OCI-LY7 (cell line): ENCODE measurements around the gene ARGLU1. TPM values are rescaled to one million over a fixed set of nuclear protein-coding genes. Genes with fewer than 3 reads are reported as not detected.

Source experiments
- BruUV-seq: library from RNA; stranded (reverse); fragments of 400-500 nt; replicated peaks from 2 replicates; lab custom pipeline; 2021; lab: Mats Ljungman, UMichigan
- CTCF ChIA-PET: fragments of 300-600 bp; sonication (Branson Sonifier 250); formaldehyde crosslinking; loops from one replicate; lab custom pipeline; 2022; ENCODE audit warnings: antibody characterized with exemption; ENCODE audit not compliant: unreplicated experiment; lab: Charles Lee
- POLR2A ChIA-PET: fragments of 300-600 bp; sonication (Branson Sonifier 250); formaldehyde crosslinking; loops from one replicate; lab custom pipeline; 2022; ENCODE audit warnings: antibody characterized with exemption; lab: Charles Lee
- DNase-seq: peaks from one replicate; pipeline ENCODE4 v3.0.0-alpha.2; 2015; ENCODE audit warnings: low spot score
- H2AFZ ChIP-seq: fragments of 200-600 bp; sonication (generic), shearing (Covaris generic); 2 replicates; pipeline ENCODE4 v1.6.1; 2014; ENCODE audit warnings: mild to moderate bottlenecking, antibody characterized with exemption, low read length, moderate library complexity
- H3K27ac ChIP-seq: fragments of 200-600 bp; sonication (generic); 2 replicates; pipeline ENCODE4 v1.5.1; 2014; ENCODE audit warnings: mixed run types, low read depth, mild to moderate bottlenecking, moderate library complexity, low read length, inconsistent platforms; ENCODE audit not compliant: poor library complexity, severe bottlenecking
- H3K36me3 ChIP-seq: fragments of 200-600 bp; sonication (generic); 2 replicates; pipeline ENCODE4 v1.6.1; 2014; ENCODE audit warnings: mild to moderate bottlenecking, antibody characterized with exemption, low read length, moderate library complexity, mixed read lengths; ENCODE audit not compliant: insufficient read depth
- H3K4me1 ChIP-seq: fragments of 200-600 bp; sonication (generic); 2 replicates; pipeline ENCODE4 v1.5.1; 2014; ENCODE audit warnings: mild to moderate bottlenecking, low read length; ENCODE audit not compliant: insufficient read depth, poor library complexity, severe bottlenecking
- H3K4me2 ChIP-seq: fragments of 200-600 bp; sonication (generic); 2 replicates; pipeline ENCODE4 v1.6.1; 2014; ENCODE audit warnings: mild to moderate bottlenecking, low read length
- H3K4me3 ChIP-seq: fragments of 200-600 bp; sonication (generic); 2 replicates; pipeline ENCODE4 v1.5.1; 2014; ENCODE audit warnings: mild to moderate bottlenecking, low read depth, low read length; ENCODE audit not compliant: poor library complexity, severe bottlenecking
- H3K79me2 ChIP-seq: fragments of 200-600 bp; sonication (generic); 2 replicates; pipeline ENCODE4 v1.6.1; 2016; ENCODE audit warnings: low read depth, mild to moderate bottlenecking, low read length, moderate library complexity, mixed read lengths; ENCODE audit not compliant: insufficient read depth
- H3K9me2 ChIP-seq: fragments of 200-600 bp; sonication (generic); 2 replicates; pipeline ENCODE4 v1.6.1; 2016; ENCODE audit warnings: mild to moderate bottlenecking, low read length, mixed read lengths; ENCODE audit not compliant: insufficient read depth
- H3K9me3 ChIP-seq: fragments of 200-600 bp; sonication (generic); 2 replicates; pipeline ENCODE4 v1.6.1; 2014; ENCODE audit warnings: mild to moderate bottlenecking, mixed run types, low read length, mixed read lengths
- H4K20me1 ChIP-seq: fragments of 200-600 bp; sonication (generic); 2 replicates; pipeline ENCODE4 v1.6.1; 2014; ENCODE audit warnings: mild to moderate bottlenecking, antibody characterized with exemption, low read length, moderate library complexity, mixed read lengths; ENCODE audit not compliant: insufficient read depth
- CTCF ChIP-seq: fragments of 200-600 bp; sonication (generic); conservative IDR thresholded peaks from 2 replicates; pipeline ENCODE4 v1.5.1; 2014; ENCODE audit warnings: mild to moderate bottlenecking, antibody characterized with exemption, low read length, moderate library complexity, mixed read lengths
- EZH2phosphoT487 ChIP-seq: fragments of 200-600 bp; sonication (generic); IDR thresholded peaks from 2 replicates; pipeline ENCODE4 v1.6.1; 2018; ENCODE audit warnings: low read depth, borderline replicate concordance, mild to moderate bottlenecking, mixed run types, antibody characterized with exemption, low read length, moderate library complexity, mixed read lengths
- intact Hi-C: fragments of 100-400 bp; cut with micrococcal nuclease; formaldehyde crosslinking; loops from one replicate; pipeline ENCODE4 v1.10.0; 2022; ENCODE audit not compliant: unreplicated experiment
- total RNA-seq, 2 experiments: library from RNA; depleted of rRNA in 1 of 2; stranded (reverse); fragments of >200 nt in 1 of 2; shearing (Covaris generic) in 1 of 2; gene quantifications; 2 replicates each; pipeline ENCODE4 v1.2.3, GENCODE V29; 2014 to 2022

Gene ARGLU1
- total RNA-seq, 2 experiments from 2014 or later = 71.6 to 71.9 TPM

- intact Hi-C loops = no loop called here
- BruUV-seq = no TSS peak
- CTCF ChIA-PET = no interaction called here
- Histone ChIP-seq H3K4me3 (peak overlapping the region; percentile 68), H2AFZ (no peak overlapping the region), H3K4me1 (no peaks in the 10 kb centered on the region), H3K9me2 (no peaks in the 10 kb centered on the region), H3K36me3 (no peaks in the 10 kb centered on the region), H3K27ac (no peak overlapping the region), H3K79me2 (no peaks in the 10 kb centered on the region), H3K4me2 (peak overlapping the region; percentile 59), H3K9me3 (no peaks in the 10 kb centered on the region), H4K20me1 (0 out of 2 replicates have a peak, but pooled peaks cover 5% of the 10 kb centered on the region)
- POLR2A ChIA-PET = no interaction called here
- DNase-seq = peak; percentile 4
- TF ChIP-seq EZH2phosphoT487 (no peak), CTCF (no peak)
Observed at GRCh38 chr13:106534639-106535551, 33.0 kb downstream of the ARGLU1 start.

- DNase-seq = no peak
- H3K27ac ChIP-seq = no peak overlapping the region
- H3K9me2 ChIP-seq = no peaks in the 10 kb centered on the region
- 0 out of 2 replicates have a peak, but pooled peaks cover 1% of the 10 kb centered on the region for H4K20me1 ChIP-seq
- no peaks in the 10 kb centered on the region for H3K36me3 ChIP-seq
- H3K4me1 ChIP-seq = no peaks in the 10 kb centered on the region
- H2AFZ ChIP-seq = no peak overlapping the region
- intact Hi-C loops = no loop called here
- no TSS peak for BruUV-seq
- no peaks in the 10 kb centered on the region for H3K79me2 ChIP-seq
- no peak overlapping the region for H3K4me2 ChIP-seq
- CTCF ChIA-PET = no interaction called here
- TF ChIP-seq EZH2phosphoT487 (no peak), CTCF (no peak)
- H3K4me3 ChIP-seq = no peak overlapping the region
- POLR2A ChIA-PET = no interaction called here
- H3K9me3 ChIP-seq = no peaks in the 10 kb centered on the region
Observed at GRCh38 chr13:106533943-106534638, 33.8 kb downstream of the ARGLU1 start.
